ENCODE data around the gene ITPRIPL1.

Gene ITPRIPL1

GRCh38 chr2:96356889-96357288 lies 31.8 kb downstream of the ITPRIPL1 start:
- FAIRE-seq: no peak
- no peak for DNase-seq (ENCODE audit: insufficient read length, low spot score)
- no peak for TF ChIP-seq POLR2A (IDR thresholded peaks at IDR 0.05; ENCODE audit: low read depth, low read length)

- no peak for TF ChIP-seq POLR2A (IDR thresholded peaks at IDR 0.05; ENCODE audit: low read depth, low read length)
- DNase-seq (ENCODE audit: insufficient read length, low spot score) (no peak), FAIRE-seq (no peak)
Observed at GRCh38 chr2:96359310-96359709, 34.2 kb downstream of the ITPRIPL1 start.

- FAIRE-seq: no peak
- no peak for DNase-seq (ENCODE audit: insufficient read length, low spot score)
- no peak for TF ChIP-seq POLR2A (IDR thresholded peaks at IDR 0.05; ENCODE audit: low read depth, low read length)
Observed at GRCh38 chr2:96359866-96360265, 34.7 kb downstream of the ITPRIPL1 start.

GRCh38 chr2:96361751-96362150 lies 36.6 kb downstream of the ITPRIPL1 start:
- no peak for TF ChIP-seq POLR2A (IDR thresholded peaks at IDR 0.05; ENCODE audit: low read depth, low read length)
- no peak for FAIRE-seq
- no peak for DNase-seq (ENCODE audit: insufficient read length, low spot score)

- DNase-seq (ENCODE audit: insufficient read length, low spot score): no peak
- no peak for TF ChIP-seq POLR2A (IDR thresholded peaks at IDR 0.05; ENCODE audit: low read depth, low read length)
- no peak for FAIRE-seq
Observed at GRCh38 chr2:96369186-96369585, 44.1 kb downstream of the ITPRIPL1 start.

GRCh38 chr2:96374211-96374951 lies 49.3 kb downstream of the ITPRIPL1 start:
- FAIRE-seq: no peak
- TF ChIP-seq POLR2A (IDR thresholded peaks at IDR 0.05; ENCODE audit: low read depth, low read length): no peak
- no peak for DNase-seq (ENCODE audit: insufficient read length, low spot score)

Measured in H54 (cell line).